Myocyte (in vitro differentiated cells): ENCODE data around the gene WTAP. TPM values are rescaled to one million over a fixed set of nuclear protein-coding genes. Genes with fewer than 3 reads are reported as not detected.
"Not testable (repeated sequence)": the region's sequence is repeated elsewhere in the genome, so short reads cannot be mapped to it uniquely, and the experiment has no call there.

Experiments
- DNase-seq: peaks from one replicate; pipeline ENCODE4 v3.0.0-alpha.2; 2012; ENCODE audit warnings: low read depth
- polyA plus RNA-seq: library from polyadenylated mRNA; unstranded; fragments of >200 nt; gene quantifications from one replicate; pipeline ENCODE4 v1.2.1, GENCODE V29; 2012; ENCODE audit warnings: missing spikeins
- total RNA-seq: library from RNA; depleted of rRNA; stranded (reverse); fragments of >200 nt; gene quantifications from 2 replicates; pipeline ENCODE4 v1.2.3, GENCODE V29; 2014

WTAP gene
- 64.8 and 68.4 TPM in 2 replicates for total RNA-seq
- polyA plus RNA-seq, result 38.6 TPM

DNA sequence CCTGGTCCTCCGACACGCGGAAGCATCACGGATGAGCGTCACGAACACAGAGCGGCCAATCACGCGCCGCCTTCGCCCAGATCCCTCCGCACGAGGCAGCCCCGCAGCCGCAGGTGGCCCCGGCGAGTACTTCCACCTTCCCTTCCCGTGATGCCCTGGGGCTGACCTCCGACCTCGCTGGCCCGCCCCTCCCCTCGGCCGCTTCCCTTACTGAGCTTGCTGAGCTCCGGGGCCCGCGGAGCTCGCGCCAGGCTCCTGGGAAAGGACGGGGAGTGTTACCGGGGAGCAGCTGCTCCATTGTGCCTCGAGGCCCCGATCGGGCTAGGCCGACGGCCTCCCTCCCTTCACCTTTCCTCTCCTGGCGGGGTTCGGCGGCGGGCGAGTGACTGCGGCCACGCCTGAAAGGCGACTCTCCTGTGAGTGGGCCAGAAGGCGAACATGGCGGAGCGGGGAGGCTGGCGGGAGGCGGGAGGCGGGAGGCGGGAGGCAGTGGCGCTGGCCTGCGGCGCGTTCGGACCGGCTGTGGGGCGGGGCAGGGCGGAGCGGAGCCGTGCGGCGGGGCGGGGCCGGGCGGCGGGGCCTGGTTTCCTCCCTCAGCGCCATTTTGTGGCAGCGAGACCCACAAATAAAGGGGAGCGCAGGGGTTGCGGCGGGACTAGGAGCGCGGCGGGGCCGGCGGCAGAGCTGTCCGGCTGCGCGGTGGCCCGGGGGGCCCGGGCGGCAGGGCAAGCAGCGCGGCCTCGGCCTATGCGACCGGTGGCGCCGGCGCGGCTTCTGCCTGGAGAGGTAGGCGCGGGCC is at the start of gene WTAP:
Gene WTAP, plus strand, starts transcription at position 589 of the 799 bp plus-strand sequence. CDS start 8,760 bp downstream, outside the sequence.
- peak; percentile 94 for DNase-seq

- DNase-seq, result no peak
Measured at GRCh38 chr6:159677506-159678165, 49.7 kb upstream of the WTAP start.

- no peak for DNase-seq
Measured at GRCh38 chr6:159678574-159678973, 48.7 kb upstream of the WTAP start.

DNA sequence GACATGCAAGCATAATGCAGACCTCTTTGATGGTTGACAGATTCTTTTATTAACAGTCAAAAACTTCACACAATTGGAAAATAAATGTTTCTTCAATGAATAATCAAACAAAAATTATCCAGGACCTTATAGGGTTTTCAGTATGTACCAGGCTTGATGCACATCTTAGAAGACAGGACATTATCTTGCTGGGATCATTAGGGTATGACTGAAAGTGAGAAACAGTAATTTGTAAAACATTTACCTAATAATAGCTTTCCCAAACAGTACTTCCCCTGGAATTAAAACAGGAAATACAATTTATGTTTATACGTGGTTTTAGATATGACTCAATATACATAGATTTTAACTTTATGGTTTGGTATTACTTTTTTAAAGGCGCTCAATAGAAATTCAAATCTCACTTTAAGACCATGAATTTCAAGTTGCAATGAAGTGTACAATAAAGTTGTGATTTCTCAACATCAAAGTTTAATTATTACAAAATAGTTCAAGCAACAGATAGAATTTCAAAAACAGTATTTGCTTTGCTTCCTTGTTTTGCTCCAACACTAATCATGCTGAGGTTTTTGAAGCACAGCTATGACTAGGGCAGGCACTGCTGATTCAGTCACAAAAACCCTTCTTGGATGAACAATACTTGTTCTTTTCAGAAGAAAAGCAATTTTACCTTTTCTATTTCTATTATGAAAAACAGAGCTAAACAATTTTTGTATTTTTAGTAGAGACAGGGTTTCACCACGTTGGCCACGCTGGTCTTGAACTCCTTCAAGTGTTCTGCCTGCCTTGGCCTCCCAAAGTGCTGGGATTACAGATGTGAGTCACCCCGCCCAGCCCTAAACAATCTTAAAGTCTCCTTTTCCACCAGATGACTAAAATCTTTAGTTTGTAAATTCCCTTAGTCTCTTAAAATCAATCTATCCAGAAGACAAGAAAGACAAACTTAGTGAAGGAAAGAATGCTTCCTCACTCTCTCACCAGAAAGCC is 47.9 kb upstream of the WTAP start:
- peak; percentile 6 for DNase-seq

DNA sequence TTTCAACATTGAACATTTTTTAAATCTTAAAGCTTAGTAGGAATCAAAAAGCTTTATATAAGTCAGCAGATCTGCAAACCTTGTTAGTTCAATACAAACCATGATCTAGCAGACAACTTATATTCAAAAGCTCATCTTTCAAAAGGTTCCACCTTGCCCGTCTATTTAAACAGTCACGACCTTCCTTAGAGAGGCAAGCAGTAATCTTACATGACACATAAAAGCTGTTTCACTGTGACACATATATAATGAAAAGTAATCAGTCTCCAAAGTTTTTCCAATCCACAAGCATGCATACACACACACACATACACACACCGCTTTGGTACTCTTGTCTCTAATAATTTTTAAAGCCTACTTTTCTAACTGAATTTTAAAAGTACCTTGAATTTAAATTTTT is 47.2 kb upstream of the WTAP start:
- DNase-seq, result no peak

GRCh38 chr6:159681191-159681880 is 46.0 kb upstream of the WTAP start:
- no peak for DNase-seq

DNA sequence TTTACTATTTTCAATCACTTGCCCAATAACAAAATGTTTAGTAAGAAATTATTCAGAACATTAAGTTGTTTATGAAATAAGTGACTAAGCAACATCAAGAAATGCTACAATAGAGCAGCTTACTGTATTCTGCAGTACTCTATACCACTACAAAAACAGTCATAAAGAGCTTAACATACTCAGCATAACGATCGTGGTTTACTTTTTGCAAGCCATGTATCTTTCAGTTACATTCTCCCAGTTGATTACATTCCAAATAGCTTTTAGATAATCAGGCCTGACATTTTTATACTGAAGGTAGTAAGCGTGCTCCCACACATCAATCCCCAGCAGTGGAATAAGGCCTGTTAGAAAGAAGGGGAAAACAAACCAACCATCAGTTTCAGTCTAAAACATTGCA is 45.0 kb upstream of the WTAP start:
- no peak for DNase-seq

DNA sequence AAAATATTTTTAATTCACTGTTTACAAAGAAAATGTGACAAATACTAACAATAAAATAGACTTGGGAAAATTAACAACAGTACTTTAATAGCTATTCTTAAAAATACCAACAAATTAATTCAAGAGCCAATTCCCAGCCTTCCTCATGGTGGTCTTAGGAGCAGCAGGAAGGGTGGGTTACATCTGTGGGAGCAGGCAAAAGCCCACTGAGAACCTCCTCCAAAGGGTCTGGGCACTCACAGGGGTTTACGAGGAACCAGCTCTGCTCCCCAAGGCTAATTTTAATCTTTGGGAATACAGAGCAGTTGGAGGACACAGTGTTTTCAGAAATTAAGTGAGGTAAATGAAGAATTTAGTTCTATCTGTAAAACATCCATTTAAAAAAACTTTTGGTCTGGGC is 44.5 kb upstream of the WTAP start:
- DNase-seq, result no peak

DNA sequence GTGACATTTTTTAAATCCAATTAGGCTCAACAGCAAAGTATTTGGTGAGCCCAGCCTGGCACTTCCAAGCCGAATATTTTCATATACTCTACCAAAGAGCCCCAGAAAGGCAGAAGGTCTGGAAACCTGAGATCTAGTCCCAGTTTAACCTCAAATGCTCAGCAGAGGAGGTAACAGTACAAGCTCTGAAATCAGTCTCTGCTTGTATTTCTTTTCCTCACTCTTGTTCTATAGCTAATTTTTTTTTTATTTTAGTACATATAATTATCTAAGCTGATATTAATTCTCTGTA is 43.3 kb upstream of the WTAP start:
- DNase-seq, result no peak

DNA sequence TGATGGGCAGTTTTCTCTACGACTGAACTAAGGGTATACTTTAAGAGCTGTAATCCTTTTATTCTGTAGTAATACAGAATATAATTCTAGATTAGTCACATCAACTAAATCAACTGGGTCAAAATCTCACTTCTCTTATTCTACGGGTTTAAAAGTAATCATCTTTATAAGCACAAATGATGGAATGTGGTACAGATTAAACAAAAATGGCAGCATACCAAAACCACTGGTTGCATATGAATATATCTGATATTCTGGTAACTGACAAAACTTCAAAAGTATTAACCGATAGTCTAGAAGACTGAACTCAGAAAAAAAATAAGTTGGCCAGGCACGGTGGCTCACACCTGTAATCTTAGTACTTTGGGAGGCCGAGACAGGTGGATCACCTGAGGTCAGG is 41.3 kb upstream of the WTAP start:
- no peak for DNase-seq

DNA sequence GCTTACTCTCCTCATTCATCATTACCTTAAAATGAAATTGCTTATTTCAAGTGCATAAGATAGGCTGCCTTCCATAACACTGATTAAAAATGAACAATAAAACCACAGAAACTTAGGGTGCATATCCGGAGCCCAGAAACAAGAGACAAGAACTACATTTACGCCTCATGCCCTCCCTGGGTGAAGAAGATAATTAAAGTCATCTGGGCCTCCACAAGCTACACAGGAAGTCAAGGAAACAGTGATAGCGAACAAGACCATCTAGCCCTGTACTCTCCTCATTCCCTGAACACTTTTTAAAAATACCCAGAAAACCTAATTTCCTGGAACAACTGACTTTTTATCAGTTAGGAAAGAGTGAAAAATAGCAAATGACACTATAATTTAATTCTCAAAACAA is 40.6 kb upstream of the WTAP start:
- DNase-seq, result no peak

DNA sequence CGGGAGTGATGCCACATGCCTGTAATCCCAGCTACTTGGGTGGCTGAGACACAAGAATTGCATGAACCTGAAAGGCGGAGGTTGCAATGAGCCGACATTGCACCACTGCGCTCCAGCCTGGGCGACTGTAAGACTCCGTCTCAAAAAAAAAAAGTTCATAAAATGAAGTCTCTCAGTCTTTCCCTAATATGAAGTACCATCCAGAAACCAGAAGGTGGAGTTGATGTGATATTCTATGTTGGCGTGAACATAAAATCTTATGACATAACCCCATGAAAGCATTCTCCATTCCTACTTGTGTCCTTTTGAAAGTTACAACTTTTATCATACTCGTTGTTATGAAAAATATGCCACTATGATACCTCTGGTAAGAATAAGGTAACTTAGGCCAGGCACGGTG is 40.0 kb upstream of the WTAP start:
- DNase-seq, result no peak

DNA sequence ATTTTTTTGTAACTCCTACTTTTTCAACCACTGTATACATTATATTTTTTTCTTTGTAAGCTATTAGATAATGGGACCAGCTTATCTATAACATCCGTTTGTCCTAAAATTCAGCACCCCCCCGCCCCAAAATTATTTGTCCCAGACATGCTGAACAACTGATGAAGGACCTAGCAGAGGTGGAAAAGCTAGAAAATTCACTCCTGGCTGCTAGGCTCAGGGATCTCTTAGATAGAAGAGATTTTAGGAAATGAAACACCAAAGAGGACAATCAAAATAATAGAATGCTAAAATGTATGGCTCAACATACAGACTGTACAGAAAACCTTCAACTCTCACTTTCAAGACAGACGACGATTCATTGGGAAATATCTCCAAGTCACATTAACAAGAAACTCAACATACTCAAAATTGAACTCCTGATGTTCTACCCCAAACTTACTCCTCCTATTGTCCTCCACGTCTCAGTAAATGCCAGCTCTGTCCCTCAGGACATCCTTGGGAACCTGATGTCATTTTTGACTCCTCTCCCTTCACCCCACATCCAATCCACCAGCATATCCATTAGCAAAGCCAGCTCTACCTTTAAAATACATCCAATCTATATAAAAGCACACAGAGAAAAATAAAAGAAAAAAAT is 38.9 kb upstream of the WTAP start:
- DNase-seq, result no peak

- DNase-seq, result no peak
Measured at GRCh38 chr6:159689001-159689400, 38.3 kb upstream of the WTAP start.

DNA sequence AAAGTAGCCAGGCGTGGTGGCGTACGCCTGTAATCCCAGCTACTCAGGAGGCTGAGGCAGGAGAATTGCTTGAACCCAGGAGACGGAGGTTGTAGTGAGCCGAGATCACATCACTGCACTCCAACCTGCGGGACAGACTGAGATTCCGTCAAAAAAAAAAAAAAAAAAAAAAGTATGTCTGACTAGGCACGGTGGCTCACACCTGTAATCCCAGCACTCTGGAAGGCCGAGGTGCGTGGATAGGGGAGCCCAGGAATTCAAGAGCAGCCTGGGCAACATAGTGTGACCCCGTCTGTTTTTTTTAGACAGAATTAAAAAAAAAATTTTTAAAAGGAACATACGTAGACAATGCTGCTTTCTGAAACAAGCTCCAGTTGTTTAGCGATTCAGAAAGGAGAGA is 37.2 kb upstream of the WTAP start:
- not testable (repeated sequence) for DNase-seq

GRCh38 chr6:159691133-159691962 is 36.0 kb upstream of the WTAP start:
- peak; percentile 73 for DNase-seq

DNA sequence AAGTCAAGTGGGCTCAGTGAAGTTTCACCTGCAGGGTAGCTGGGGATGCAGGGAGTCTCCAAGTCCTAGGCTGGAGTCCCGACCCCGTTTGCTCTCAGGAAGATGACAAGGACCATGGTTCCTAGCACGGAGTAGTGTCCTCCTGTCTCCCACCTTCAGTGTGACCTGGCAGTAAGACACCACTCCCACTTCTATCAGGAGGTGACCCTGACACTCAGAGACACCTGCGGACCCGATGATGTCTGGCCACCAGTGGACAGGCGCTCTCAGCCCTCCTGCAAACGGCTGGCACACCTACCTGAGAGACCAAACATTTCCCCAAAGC is 35.4 kb upstream of the WTAP start:
- no peak for DNase-seq

DNA sequence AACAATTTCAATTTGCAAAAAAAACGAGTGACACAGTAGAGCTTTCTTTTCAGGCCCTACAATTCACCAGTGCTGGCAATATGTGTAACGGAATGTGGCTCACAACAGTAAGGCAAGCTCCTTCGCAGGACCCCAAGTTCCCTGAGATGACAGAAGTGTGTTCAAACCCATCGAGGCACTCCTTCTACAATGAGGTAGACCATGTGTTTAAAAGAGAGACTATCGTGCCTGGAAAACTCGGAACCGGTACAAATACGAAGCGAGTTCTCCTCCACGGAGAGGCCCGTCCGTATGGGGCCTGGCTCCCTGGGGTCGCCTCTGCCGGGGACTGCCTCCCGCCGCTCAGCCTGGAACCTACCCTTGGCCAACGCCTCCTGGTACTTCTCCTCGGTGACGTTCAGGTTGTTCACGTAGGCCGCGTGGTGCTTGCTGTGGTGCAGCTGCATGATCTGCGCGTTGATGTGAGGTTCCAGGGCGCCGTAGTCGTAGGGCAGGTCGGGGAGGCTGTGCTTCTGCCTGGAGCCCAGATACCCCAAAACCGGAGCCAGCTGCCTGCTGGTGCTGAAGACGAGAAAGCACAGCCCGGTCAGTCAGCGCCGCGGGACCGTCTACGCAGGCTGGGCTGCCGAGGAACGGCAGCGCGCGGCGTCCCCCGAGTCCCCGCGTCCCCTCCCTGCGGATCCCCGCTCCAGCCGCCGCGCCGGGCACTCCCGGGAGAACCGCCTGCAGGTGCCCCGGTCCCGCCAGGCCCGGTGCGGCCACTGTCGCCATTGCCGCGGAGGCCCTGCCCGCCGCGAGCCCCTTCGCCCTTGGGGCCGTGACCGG is 34.8 kb upstream of the WTAP start:
- DNase-seq, result peak; percentile 46
